Measurements from ENCODE around the gene NLRP3.
"Not testable (repeated sequence)": the region's sequence is repeated elsewhere in the genome, so short reads cannot be mapped to it uniquely, and the experiment has no call there.

The NLRP3 gene

DNA sequence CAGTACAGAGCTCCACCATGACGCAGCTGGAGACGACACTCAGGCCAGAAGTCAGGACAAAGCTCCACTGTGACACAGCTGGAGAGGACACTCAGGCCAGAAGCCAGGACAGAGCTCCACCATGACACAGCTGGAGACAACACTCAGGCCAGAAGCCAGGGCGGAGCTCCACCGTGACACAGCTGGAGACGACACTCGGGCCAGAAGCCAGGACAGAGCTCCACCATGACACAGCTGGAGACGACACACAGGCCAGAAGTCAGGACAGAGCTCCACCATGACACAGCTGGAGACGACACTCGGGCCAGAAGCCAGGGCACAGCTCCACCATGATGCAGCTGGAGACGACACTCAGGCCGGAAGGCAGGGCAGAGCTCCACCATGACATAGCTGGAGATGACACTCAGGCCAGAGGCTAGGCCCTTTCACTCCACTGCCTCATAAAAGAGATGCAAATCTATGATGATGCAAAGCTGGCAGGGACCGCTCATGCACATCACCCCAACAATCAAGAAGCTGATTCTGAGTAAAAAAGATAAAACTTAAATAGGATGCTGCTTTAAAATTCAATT lies 55.6 kb downstream of the NLRP3 start:
- ChIA-PET POLR2A (no interaction called here), CTCF (no interaction called here)
- no peak for DNase-seq (ENCODE audit: low read depth, low spot score)
- H3K4me3 ChIP-seq (ENCODE audit: low read depth, low read length), result no peak overlapping the region
- TF ChIP-seq, protein P1, sequence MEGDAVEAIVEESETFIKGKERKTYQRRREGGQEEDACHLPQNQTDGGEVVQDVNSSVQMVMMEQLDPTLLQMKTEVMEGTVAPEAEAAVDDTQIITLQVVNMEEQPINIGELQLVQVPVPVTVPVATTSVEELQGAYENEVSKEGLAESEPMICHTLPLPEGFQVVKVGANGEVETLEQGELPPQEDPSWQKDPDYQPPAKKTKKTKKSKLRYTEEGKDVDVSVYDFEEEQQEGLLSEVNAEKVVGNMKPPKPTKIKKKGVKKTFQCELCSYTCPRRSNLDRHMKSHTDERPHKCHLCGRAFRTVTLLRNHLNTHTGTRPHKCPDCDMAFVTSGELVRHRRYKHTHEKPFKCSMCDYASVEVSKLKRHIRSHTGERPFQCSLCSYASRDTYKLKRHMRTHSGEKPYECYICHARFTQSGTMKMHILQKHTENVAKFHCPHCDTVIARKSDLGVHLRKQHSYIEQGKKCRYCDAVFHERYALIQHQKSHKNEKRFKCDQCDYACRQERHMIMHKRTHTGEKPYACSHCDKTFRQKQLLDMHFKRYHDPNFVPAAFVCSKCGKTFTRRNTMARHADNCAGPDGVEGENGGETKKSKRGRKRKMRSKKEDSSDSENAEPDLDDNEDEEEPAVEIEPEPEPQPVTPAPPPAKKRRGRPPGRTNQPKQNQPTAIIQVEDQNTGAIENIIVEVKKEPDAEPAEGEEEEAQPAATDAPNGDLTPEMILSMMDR (IDR thresholded peaks at IDR 0.05; ENCODE audit: insufficient read depth, low read length, missing control alignments), result no peak

DNA sequence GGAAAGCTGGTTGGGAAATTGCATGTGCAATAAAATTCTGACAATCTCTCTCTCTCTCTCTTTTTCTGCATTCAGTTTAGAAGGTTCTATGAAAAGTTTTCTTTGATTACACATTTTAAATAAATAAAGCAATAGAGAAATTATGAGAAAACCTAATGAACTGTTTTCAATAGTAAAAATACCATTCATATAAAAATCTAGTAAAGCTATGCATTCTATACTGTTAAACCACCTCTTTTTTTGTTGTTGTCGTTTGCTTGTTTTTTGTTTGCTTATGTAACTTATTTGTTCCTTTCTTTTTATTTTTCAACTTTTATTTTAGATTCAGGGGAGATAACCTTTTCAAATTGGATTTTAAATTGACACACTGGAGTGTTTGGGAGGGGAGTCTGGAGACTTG lies 56.1 kb downstream of the NLRP3 start:
- ChIA-PET CTCF (no interaction called here), POLR2A (no interaction called here)
- TF ChIP-seq, protein P1 (IDR thresholded peaks at IDR 0.05; ENCODE audit: insufficient read depth, low read length, missing control alignments), result no peak
- no peak for DNase-seq (ENCODE audit: low read depth, low spot score)
- H3K4me3 ChIP-seq (ENCODE audit: low read depth, low read length), result no peak overlapping the region

DNA sequence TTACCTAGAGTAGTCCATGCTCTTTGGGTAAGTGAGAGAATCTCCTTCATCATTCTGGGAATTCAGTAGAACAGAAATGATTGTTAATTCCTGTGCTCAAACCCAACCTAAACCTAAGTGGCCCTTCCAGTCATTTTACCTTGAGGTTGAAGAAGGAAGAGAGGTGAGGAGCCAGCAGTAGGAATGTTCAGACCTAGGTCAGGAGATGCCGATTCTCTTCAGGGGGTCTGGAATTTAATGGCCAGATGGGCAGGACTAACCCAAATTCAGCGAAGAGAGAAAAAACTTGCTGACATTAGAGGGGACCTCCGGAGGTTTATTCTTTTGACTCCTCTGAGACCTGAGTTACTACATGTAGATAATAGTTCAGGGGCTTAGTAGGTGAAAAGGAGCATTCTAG lies 58.4 kb downstream of the NLRP3 start:
- DNase-seq (ENCODE audit: low read depth, low spot score), result no peak
- CTCF ChIA-PET, result no interaction called here
- POLR2A ChIA-PET, result no interaction called here
- no peak overlapping the region for H3K4me3 ChIP-seq (ENCODE audit: low read depth, low read length)
- TF ChIP-seq, protein P1 (IDR thresholded peaks at IDR 0.05; ENCODE audit: insufficient read depth, low read length, missing control alignments), result no peak

DNA sequence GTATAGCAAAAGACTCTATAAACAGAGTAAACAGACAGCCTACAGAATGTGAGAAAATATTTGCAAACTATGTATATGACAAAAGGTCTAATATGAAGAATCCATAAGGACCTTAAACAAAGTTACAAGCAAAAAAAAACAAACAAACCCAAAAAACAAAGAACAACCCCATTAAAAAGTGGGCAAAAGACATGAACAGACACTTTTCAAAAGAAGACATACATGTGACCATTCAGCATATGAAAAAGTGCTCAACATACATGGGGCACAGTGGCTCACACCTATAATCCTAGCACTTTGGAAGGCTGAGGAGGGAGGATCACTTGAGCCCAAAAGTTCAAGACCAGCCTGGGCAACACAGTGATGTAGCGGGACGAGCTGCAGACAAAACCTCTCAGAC lies 59.8 kb downstream of the NLRP3 start:
- H3K4me3 ChIP-seq (ENCODE audit: low read depth, low read length), result no peak overlapping the region
- TF ChIP-seq, protein P1 (IDR thresholded peaks at IDR 0.05; ENCODE audit: insufficient read depth, low read length, missing control alignments), result no peak
- no peak for DNase-seq (ENCODE audit: low read depth, low spot score)
- ChIA-PET POLR2A (no interaction called here), CTCF (no interaction called here)

DNA sequence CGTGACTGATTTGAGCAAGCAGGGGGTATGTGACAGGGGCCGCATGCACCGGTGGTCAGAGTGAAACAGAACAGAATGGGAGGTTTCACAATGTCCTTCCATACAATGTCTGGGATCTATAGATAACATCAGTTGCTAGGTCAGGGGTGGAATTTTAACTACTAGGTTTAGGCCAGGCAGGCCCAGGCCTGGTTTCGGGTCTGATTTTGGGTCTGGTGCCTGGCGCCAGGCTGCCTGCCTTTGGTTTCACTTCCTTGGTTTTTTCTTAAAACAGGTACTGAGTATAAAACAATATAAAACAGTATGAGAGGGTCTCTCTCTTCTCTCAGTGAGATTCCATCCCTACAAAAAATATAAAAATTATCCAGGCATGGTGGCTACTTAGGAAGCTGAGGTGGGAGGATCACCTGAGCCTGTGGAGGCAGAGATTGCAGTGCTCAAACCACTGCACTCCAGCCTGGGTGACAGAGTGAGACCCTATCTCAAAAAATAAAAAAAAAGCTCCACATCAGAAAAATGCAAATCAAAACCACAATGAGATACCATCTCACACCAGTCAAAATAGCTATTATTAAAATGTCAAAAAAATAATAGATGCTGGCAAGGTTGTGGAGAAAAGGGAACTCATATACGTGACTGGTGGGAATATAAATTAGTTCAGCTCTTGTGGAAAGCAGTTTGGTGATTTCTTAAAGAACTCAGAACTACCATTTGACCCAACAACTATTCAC lies 60.5 kb downstream of the NLRP3 start:
- POLR2A ChIA-PET; H3K4me3 ChIP-seq (ENCODE audit: low read depth, low read length); DNase-seq (ENCODE audit: low read depth, low spot score); CTCF ChIA-PET: not testable (repeated sequence)

DNA sequence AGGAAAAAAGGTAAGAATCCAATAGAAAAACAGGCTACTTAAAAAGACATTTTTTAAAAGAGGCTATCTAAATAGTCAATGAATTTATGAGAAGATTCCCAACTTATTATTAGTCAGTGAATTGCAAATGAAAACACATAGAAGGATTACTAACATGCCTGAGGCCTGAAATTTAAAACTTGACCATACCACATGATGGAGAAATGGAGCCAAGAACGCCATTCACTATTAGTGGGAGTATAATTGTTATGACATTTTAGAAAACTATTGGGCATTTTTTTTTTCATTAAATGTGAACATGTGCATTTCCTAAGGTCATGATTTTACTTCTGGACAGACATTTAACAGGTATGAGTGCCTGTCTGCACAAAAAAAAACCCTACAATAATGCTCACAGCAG lies 66.8 kb downstream of the NLRP3 start:
- TF ChIP-seq, protein P1 (IDR thresholded peaks at IDR 0.05; ENCODE audit: insufficient read depth, low read length, missing control alignments), result no peak
- no peak for DNase-seq (ENCODE audit: low read depth, low spot score)
- ChIA-PET CTCF (no interaction called here), POLR2A (no interaction called here)
- H3K4me3 ChIP-seq (ENCODE audit: low read depth, low read length), result no peak overlapping the region

DNA sequence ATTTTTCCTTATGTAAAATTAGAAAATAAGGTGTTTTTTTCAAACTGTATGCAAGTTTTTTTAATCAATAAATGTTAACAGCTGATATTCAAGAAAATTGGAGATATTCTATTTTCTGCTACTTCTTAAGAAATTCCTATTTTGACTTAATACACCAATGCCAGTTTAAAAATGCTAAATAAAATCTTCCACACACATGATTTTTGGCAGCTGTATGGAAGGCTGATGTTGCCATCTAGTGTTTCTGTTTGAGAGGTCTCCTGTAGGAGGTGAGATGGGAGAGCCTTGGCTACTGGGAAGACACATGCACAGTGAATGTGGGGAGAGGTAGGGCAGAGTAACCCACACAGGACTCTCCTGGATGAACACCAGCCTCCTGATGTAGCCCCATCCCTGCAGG lies 71.1 kb downstream of the NLRP3 start:
- no peak overlapping the region for H3K4me3 ChIP-seq (ENCODE audit: low read depth, low read length)
- POLR2A ChIA-PET, result no interaction called here
- TF ChIP-seq, protein P1 (IDR thresholded peaks at IDR 0.05; ENCODE audit: insufficient read depth, low read length, missing control alignments), result no peak
- no peak for DNase-seq (ENCODE audit: low read depth, low spot score)
- CTCF ChIA-PET, result interaction anchor here (0.7 to 2.9 kb wide), 5 partner anchors 10 to 174 kb away, joined by 3 to 20 read pairs (median 4); no protein-coding TSS in a partner anchor

All from AG04449 (cell line).